ENCODE data around the gene LPAR1.

LPAR1 gene

DNA sequence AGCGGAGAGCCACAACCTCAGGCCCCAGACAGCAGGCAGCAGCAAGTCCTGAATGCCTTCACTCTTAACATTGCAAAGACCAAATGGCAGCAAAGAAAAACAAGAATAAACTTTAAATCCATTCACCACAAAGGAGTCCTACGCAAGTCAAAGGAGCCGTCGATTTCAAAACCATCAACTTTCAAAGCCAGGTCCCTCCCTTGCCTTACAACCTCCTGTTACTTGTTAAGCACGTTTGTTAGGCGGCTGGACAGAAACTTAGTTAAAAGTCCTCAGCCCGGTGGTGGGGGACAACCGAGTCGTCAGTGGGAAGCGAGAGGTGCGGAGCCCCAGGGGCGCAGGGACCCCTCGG, 938 bp downstream of the LPAR1 start:
- DNase-seq: no peak

DNA sequence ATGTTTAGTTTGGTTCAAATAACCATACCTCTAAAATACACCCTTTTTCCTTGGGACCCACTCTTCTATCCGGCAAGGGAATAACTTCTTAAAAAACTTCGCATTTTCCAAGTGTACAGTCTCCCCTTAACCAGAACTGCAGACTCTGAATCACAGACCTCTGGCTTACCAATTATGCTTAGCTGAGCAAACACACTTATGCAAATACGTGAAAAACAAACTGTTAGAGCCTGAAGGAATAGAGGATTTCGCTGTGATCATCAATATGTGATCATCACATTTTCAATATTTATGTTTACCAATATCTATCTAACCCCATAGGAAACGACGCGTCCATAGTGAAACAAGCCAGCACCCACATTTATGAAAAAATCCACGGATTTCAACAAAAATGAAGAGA, 1.3 kb downstream of the LPAR1 start:
- no peak for DNase-seq

DNA sequence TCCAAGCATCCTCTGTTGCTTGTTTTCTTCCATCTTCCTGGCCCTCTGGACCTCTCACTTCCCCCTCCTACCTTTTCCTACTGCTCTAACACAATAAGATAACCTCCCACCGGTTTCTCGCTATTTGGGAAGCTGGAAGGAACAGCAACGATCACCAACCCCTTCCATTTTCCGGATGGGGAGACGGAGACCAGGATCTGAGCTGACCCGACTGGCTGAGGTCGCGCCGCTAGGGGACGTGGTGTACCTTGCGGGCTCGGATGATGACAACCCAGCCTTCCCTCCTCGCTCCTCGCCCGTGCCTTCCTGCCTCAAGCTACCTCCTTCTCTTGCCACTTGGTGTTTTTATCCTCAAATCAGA, 1.9 kb downstream of the LPAR1 start:
- no peak for DNase-seq

DNA sequence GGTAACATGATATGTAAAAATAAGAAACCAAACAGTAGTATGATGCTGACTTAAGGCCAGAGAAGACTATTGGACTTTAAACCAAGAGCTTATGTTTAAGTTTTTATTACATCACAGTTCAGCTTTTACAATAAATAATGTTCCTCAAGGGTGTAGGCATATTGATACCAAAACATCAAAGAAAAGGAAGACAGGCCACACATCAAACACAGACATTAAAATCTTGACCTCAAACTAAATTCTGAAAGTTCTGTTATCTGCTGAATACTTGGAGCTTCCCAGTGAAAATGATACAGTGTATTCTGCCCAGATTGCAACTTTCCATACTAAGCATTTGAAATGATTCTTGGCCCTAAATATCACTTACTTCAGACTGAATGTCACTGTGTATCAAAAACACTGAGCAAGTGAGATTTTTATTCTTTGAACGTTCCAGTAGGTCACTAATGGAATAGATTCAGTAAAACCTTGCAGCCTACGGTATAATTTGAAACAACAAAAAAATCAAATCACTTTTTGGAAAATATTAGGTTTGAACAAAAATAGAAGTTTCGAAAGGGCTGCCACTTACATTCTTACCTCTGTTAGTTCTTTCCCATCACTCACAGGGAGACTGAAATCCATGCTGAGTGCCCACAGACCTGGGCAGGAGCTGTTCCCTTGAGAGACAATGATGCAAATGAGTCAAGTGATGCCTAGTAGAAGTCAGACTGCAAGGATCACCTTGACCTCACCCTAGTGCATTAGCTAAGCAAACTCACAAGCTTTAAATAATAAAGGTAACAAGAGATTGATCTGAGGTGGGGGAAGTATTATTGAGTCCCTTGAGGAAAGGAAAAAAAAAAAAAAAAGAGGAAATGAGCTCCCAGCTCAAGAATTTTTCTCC, 2.5 kb downstream of the LPAR1 start:
- DNase-seq: no peak

DNA sequence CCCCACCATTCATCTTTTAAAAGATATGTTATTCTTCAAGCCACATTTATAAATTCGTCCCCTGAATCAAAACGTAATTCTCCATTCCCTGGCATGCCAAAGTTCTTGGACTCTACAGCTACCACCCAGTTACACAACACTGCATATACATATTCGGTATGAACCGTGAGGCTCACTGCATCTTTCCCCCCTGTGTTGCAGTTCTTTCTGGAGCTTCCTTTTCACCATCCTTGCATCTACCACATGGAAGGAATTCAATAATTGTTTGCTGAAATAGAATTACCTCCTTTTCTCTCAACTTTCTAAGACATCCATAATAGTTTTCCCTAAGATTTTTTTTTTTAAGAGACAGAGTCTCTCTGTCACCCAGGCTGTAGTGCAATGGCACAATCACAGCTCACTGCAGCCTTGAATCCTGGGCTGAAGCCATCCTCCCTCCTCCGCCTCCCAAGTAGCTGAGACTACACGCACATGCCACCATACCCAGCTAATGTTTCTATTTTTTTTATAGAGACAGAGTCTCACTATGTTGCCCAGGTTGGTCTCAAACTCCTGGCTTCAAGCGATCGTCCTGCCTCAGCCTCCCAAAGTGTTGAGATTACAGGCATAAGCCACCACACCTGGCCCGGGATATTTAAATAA, 3.3 kb downstream of the LPAR1 start:
- no peak for DNase-seq

DNA sequence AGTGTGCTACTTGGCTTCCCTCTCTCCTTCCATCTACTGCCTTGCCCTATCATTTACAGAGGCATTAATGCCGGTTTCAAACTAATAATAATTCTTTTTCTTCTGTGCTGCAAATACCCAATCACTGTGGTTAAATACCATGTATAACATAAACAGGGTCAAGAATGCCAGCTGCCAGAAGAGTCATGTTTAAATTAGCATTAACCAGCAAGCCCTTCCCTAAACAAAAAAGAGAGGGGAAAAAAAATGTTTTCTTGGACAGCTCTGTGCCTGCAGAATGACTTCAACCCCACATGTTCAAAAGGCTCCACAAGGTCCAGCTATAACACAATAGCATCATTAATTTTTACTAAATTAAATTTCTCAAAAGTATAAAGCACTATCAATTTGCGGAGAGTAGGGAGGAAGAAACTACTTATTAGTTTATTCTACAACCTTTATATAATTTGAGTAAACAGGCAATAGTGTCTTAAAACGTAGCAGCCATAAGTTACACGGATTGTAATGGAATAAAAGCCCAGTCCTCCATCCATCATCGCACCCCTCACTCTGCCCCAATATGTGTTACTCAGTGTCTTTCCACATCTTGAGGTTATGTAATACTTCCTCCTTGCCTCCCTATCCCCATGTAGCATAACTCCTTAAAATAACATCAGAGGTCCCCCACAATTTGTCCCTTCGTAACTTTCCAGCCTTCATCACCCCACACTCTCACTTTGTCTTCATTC, 3.9 kb downstream of the LPAR1 start:
- no peak for DNase-seq

DNA sequence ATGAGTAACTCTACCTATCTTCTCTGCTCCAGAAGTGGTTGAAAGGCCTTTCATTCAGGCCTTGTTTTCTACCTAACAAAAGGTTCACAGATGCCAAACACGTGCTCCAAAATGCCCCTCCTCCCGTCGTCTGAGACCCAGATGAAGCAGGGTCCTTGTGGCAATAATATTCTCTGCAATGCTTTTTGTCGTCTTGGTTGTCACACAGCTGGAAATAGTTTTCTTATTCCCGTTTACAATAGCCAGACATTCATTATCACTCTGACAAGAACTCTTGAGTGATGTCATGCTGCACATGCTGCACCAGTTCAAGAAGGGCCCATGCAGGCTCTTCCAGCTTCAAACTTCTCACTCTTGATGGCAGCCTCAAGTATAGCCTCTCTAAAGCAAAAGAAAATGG, 7.8 kb downstream of the LPAR1 start:
- DNase-seq: no peak

DNA sequence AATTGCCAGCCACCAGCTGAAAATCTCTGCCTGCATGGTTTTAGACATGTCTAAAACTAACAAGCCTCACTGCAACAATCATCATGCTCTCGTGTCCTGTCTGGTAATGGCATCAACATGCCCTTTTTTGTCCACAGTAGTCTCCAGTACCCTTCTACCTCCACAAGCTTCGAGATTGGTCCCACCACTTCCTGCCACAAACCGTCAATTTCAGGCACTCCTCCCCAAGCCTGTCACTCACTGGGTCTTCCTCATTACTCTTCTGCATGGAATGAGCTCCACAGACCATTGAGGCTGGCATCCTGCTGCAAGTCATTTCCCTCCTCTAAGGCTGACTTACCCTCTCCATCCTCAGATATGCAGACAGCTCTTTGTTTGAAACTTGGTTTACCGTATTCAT, 9.0 kb downstream of the LPAR1 start:
- DNase-seq: no peak

DNA sequence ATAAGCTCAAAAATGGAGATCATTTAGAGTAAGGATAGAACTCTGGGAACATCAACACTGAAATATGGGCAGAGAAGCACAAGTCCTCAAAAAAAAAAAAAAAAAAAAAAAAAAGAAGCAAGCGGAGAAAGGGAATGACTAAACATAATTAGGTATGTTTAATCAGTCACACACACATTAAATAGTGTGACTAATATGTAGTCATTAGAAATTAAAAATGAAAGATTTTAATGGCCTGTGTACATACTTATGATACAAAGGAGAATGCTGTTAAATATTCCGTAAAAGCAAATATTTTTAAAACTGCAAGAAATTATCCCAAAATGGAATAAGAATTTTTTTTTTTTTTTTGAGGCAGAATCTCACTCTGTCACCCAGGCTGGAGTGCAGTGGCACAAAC, 10.5 kb downstream of the LPAR1 start:
- DNase-seq: no peak

DNA sequence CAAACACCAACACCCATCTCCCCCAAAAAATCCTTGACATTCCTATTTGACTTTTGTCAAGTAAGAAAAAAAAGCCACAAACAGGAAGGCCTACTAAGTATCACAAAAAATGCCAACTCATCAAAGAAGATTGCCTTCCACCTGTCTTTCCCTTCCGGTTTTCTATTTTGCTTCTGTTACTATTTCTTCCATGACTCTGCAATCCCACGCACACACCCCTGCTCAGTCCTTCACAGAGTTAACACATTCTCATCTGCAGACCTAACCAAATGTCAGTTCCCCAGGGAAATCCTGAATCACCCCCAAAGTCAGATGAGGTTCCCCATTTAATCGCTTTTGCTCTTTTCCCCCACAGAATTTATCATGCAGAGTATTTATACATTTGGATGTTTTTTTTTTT, 15.1 kb downstream of the LPAR1 start:
- DNase-seq: no peak

DNA sequence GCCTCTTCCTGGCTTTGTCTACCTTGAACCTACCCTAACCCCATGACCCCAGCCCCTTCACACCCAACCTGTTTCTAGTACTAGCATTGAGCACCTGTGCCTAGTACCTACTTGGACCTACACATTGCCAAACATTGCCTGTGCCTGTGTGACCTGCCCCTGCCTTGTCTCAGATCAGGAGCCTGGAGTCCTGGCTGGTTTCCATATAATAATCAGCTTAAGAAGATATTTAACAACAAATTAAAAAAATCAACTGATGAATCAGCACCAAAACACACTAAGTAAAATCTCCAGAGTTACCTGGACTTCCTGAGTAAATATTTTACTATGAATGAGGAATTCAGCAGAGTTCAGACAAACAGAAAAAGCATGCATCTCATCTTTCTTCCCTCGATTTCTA, 17.7 kb downstream of the LPAR1 start:
- no peak for DNase-seq

DNA sequence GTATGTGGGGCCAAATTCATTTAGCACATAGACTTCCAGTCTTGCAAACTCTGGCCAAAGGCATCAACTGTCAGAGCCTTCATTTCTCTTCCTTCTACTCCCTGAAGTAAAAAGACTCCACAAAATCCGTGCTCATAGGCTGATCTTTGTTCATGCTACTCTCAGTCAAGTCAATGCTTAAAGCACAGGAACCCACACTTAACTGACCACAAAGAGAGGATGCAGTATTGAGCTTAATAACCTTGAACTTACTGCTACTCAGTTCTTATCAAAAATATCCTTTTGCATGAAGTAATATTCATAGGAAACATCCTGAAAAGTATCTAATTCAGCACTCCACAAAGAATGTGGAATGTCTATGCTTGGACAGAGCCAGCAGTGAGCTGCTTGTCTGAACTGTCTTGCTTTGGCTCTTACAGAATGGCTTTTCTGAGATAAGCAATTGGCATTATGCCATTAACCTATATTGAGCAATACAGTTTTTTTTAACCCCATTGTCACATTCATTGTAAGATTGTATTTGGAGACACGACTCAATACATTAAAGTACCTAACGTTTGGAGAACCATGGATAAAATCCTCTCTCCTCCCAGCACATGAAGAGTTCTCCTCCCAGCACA, 21.7 kb downstream of the LPAR1 start:
- peak; percentile 55 for DNase-seq

DNA sequence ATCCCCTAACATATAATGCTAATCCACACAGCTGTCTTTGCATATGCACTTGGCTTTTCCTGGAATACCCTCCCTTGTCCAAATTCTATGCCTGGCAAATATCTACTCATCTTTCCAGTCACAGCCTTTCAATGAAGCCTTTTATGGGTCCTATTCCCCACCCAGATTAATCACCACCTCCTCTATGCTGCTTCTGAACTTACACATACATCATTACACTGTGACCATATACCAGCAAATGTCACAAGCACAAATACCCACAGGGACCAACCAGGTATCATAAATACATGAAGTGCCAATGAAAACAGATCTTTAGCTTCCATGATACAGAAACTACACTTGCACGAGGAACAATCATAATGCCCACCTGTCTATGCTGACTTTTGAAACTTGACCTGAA, 22.3 kb downstream of the LPAR1 start:
- DNase-seq: peak; percentile 66

DNA sequence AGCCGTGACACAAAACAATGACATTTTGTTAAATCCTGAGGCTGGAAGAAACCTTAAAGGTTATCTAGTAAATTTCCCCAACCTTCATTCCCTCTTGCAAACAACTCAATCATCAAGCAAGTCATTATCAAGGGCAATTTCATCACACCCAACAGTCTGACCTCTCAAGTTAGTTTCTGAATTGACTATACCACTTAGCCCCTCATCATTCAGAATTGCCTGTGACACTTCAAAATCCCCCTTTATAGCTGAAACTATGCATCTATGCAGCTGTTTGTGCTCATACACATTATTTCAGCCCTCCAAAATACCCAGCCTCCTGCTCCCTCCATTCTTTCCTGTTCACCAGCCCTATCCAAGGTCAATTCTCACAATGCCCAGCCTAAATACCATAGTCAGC, 24.6 kb downstream of the LPAR1 start:
- DNase-seq: no peak

DNA sequence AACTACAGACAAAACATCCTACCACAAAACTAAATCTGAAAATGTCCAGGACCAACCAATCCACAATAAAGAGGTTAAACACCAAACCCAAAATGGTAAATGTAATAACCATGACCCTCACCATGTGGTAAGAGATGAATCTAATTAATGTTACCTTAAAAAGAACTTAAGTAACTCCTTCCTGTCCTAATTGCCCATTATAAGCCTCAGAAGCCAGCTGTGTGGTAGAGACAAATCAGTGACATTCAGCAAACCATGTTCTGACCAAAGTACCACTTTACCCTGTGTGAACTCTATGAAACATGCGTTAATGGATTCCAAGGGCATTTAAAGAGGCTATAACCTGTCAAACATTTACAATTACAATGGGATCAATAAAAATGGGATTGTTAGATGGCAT, 25.0 kb downstream of the LPAR1 start:
- DNase-seq: peak; percentile 37

DNA sequence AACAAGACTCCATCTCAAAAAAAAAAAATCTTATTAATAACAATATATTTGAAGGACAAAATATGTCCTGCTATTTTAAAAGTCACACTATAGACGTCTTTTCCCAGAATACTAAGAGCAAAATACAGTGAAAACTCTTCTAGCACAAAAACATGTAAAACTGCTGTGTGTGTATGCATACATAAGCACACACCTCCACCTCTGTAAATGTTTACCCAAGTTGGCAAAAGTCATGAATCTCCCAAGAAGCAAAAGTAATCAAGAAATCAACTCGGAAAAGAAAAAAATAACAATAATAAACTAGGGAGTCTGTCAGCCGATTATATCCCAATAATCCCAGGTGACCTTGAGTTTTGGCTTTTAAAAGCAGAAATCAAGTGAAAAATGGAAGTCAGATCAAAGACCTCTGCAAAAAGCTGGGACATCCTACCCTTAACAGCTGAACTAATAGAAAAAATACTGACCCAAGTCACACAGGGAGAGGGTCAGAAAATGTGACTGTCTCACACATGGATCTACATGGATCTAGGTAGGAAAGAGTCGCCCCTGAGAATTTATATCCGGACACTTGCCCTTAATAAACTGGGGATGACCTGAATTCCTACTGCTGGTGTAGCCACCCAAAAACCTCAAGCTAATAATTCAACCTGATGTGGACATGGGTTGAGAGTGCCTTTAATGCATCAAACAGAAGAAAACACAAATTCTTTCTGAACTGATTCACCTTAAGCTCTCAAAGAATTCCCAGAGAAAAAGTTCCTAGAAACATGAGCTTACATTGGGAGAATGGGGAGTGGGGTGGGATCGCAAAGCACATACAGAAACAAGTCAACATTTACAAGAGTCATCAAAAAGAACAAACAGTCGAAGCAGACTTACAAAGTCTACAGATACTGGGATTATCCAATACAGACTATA, 29.9 kb downstream of the LPAR1 start:
- DNase-seq: no peak

DNA sequence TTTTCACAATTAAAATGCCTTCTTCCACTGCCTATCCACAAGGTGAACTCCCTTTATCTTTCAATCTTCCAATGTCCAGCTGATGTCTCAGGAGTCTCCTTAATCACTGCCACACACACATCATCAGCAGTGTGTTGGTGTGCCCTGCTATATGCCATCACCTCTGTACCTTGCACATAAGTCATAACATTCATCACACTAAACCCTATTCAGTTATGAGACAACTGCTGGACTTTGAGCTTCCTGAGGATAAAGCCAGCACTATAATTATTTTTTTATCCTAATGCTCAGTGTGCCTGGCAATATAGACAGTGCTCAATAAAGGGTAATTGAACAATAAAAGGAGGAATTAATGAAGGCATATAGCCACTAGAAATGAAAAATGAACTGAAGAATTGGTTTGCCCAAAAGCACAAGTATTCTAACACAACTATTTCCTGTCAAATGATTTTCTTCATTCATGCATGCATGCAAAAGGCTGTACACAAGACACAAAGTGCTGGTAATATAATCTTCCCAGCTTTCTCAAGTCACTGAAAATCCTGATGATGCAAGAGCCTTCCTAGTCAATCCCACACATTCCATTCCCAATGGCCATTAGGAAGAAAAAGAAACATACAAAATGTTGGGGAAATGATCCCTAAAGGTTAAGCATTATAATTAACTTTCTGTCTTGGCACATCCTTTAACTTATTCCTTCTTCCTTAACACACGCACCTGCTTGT, 32.4 kb downstream of the LPAR1 start:
- DNase-seq: no peak

DNA sequence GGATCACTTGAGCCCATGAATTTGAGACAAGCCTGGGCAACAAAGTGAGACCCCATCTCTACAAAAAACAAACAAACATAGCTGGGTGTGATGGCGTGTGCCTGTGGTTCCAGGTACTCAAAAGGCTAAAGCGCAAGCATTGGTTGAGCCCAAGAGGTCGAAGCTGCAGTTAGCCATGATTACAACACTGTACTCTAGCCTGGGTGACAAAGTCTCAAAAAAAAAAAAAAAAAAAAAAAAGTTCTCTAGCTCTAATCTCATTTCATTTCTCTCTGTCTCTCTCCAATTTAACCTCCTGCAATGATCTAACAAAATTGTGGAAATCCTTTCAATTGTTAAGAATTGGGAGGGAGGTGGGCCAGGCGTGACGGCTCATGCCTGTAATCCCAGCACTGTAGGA, 33.3 kb downstream of the LPAR1 start:
- no peak for DNase-seq

DNA sequence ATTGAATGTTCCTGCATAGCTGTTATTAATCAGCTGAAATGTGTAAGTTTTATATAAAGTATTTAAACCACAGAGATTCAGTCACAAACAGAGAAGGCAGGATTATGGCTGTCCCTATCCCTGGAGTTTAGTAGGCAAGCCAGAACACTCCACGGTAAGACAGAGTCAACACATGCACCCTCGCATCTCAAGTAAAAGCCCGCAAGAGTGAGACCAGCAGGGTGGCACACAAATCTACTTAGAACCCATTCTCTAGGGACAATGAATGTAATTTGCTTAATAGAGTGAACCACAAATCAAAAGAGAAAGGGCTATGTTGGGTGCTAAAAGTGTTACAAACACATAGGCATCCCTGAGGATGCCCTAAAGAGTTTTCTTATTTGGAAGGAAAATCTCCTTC, 35.1 kb downstream of the LPAR1 start:
- DNase-seq: no peak

DNA sequence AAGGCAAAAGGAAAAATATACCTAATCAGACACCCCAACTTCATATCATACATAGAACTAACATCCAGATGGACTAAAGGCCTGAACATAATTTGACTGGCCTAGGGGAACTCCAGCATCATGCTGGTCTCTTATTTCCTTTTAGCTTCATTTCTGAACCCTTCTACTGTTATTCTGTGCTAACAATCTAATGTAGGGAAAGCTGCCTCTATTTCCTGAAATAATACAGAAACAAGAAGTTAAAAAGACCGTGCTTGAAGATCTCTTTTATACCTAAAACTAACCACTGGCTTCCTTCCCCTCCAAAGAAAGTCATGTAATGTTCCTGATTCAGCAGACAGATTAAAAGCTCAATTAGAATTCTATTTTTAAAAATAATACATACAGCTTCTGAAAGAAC, 36.7 kb downstream of the LPAR1 start:
- DNase-seq: no peak

DNA sequence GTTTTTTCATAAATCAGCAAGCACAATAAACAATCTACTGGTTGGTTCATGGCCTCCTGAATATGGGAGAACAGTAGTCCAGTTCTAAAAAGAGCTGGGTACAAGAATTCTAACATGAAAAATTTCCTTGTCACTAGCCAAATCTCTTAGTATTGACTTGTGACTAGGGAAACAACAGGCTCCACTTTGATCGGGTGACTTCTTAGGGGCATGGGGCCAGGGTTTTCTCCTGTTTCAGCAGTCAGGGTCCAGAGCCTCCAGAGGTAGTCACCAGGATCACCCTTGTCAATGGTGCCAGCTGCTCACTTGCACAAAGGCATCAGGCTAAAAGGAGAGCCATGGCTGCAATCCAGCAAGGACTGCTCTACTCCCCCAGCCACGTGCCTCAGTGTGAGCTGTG, 38.1 kb downstream of the LPAR1 start:
- no peak for DNase-seq

DNA sequence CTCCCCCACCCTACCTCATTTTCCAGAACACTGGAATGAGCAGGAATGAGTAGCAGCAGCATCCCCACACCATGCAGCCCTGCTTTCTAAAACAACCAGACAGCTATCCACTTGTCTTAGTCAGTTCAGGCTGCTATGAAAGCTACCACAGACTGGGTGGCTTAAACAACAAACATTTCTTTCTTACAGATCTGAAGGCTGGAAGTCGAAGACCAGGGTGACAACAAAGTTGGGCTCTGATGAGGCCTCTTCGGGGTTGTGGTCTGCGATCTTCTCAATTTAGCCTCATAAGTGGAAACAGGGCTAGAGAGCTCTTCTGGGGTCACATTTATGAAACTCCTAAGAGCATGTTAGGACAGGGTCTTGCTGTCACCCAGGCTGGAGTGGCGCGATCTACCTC, 38.9 kb downstream of the LPAR1 start:
- no peak for DNase-seq

Data from DMS153 (cell line).